Thyroid gland (tissue), 4 donors: Measurements from ENCODE around the gene RAB3GAP1.

Experiments
- POLR2A ChIP-seq, 2 donors: fragments of 450-650 bp; IDR thresholded peaks; one replicate each; pipeline ENCODE4 v1.6.1; 2017; ENCODE audit warnings: antibody characterized with exemption in 2 of 2, mild to moderate bottlenecking in 2 of 2, moderate library complexity in 1 of 2
- TF ChIP-seq, protein P1 (sequence below), 6 experiments: fragments of 200-600 bp in 3 of 6; fragments of 450-650 bp in 3 of 6; sonication (generic) in 3 of 6; IDR thresholded peaks; one replicate each; pipeline ENCODE4 v1.5.1; 2016 to 2019; ENCODE audit warnings: antibody characterized with exemption in 6 of 6, mild to moderate bottlenecking in 2 of 6, inconsistent platforms in 1 of 6, moderate library complexity in 1 of 6

DNA sequence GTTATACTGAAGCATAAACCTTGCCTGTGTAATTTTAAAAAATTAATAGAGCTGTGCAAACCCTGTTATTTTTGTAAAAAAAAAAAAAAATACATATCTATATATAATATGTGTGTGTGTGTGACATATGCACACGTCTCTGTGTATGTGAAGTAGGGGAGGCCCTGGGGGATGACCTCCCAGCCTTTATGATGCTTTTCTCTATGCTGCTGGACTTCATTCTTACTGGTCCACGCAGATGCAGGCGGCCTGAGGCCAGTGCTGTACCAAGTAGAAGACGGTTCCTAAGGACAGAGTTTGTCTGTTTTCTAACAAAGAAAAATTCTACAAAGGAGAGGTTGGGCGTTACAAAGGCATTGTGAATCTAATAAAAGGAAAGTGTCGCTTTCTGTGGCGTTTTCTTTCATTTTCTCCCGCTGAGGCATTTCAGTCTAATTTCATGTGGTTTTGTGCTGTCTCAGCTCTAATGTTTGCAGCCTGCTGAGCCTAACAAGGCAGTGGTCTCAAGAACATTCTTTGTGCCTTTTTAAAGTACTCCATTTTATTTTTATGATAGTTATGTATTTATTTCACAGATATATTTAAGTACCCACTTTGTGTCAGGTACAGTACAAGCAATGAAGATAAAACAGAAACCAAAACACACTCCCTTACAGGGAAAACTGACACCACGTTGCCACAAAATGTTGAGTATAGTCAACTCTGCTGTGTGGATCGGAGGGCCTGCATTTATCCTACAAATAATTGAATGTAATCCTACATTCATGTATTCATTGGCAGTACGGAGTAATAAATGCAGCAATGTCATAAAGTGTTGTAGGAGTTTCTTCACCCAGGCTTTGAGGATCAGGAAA lies 118.0 kb downstream of the RAB3GAP1 start:
- TF ChIP-seq, protein P1, sequence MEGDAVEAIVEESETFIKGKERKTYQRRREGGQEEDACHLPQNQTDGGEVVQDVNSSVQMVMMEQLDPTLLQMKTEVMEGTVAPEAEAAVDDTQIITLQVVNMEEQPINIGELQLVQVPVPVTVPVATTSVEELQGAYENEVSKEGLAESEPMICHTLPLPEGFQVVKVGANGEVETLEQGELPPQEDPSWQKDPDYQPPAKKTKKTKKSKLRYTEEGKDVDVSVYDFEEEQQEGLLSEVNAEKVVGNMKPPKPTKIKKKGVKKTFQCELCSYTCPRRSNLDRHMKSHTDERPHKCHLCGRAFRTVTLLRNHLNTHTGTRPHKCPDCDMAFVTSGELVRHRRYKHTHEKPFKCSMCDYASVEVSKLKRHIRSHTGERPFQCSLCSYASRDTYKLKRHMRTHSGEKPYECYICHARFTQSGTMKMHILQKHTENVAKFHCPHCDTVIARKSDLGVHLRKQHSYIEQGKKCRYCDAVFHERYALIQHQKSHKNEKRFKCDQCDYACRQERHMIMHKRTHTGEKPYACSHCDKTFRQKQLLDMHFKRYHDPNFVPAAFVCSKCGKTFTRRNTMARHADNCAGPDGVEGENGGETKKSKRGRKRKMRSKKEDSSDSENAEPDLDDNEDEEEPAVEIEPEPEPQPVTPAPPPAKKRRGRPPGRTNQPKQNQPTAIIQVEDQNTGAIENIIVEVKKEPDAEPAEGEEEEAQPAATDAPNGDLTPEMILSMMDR (IDR thresholded peaks at IDR 0.05): no peak
- TF ChIP-seq POLR2A (IDR thresholded peaks at IDR 0.05): no peak
